A204.1 (cell line): Measurements from ENCODE around the gene RGS7.
"Not testable (repeated sequence)": the region's sequence is repeated elsewhere in the genome, so short reads cannot be mapped to it uniquely, and the experiment has no call there.

ENCODE experiments used
- FAIRE-seq: peaks from 2 replicates; lab custom pipeline; 2012; peaks lifted over from hg19 to GRCh38; lab: Jason Lieb, UNC

The RGS7 gene

GRCh38 chr1:241271427-241271826 is 85.6 kb downstream of the RGS7 start:
- FAIRE-seq, result no peak

- FAIRE-seq, result no peak
These were observed 87.0 kb downstream of the RGS7 start for GRCh38 chr1:241270016-241270415.

- FAIRE-seq, result no peak
These were observed 87.9 kb downstream of the RGS7 start for GRCh38 chr1:241269116-241269515.

- FAIRE-seq, result no peak
These were observed 90.9 kb downstream of the RGS7 start for GRCh38 chr1:241266121-241266520.

- no peak for FAIRE-seq
These were observed 91.6 kb downstream of the RGS7 start for GRCh38 chr1:241265428-241265827.

GRCh38 chr1:241263346-241263745 is 93.7 kb downstream of the RGS7 start:
- FAIRE-seq, result no peak

GRCh38 chr1:241253471-241253870 is 103.5 kb downstream of the RGS7 start:
- FAIRE-seq, result no peak

- FAIRE-seq, result no peak
These were observed 106.5 kb downstream of the RGS7 start for GRCh38 chr1:241250465-241250864.

- no peak for FAIRE-seq
These were observed 116.9 kb downstream of the RGS7 start for GRCh38 chr1:241240069-241240468.

- no peak for FAIRE-seq
These were observed 119.1 kb downstream of the RGS7 start for GRCh38 chr1:241237873-241238272.

GRCh38 chr1:241235256-241235897 is 121.6 kb downstream of the RGS7 start:
- FAIRE-seq, result no peak

- FAIRE-seq, result no peak
These were observed 127.3 kb downstream of the RGS7 start for GRCh38 chr1:241229711-241230110.

- no peak for FAIRE-seq
These were observed 127.8 kb downstream of the RGS7 start for GRCh38 chr1:241229216-241229615.

- no peak for FAIRE-seq
These were observed 128.7 kb downstream of the RGS7 start for GRCh38 chr1:241228339-241228738.

GRCh38 chr1:241225741-241226140 is 131.3 kb downstream of the RGS7 start:
- FAIRE-seq, result no peak

GRCh38 chr1:241224189-241224588 is 132.8 kb downstream of the RGS7 start:
- FAIRE-seq, result not testable (repeated sequence)

- not testable (repeated sequence) for FAIRE-seq
These were observed 134.2 kb downstream of the RGS7 start for GRCh38 chr1:241222813-241223212.

GRCh38 chr1:241221319-241221718 is 135.7 kb downstream of the RGS7 start:
- FAIRE-seq, result no peak

GRCh38 chr1:241220913-241221312 is 136.1 kb downstream of the RGS7 start:
- not testable (repeated sequence) for FAIRE-seq

GRCh38 chr1:241219449-241219848 is 137.6 kb downstream of the RGS7 start:
- no peak for FAIRE-seq

- no peak for FAIRE-seq
These were observed 139.5 kb downstream of the RGS7 start for GRCh38 chr1:241217516-241217915.

GRCh38 chr1:241215683-241216082 is 141.3 kb downstream of the RGS7 start:
- no peak for FAIRE-seq

GRCh38 chr1:241215203-241215602 is 141.8 kb downstream of the RGS7 start:
- no peak for FAIRE-seq

- FAIRE-seq, result no peak
These were observed 143.9 kb downstream of the RGS7 start for GRCh38 chr1:241213139-241213538.

GRCh38 chr1:241212628-241213027 is 144.4 kb downstream of the RGS7 start:
- no peak for FAIRE-seq
